CD4-positive, alpha-beta T cell treated with Interleukin-10 for 1 hour (primary cell): Measurements from ENCODE around the gene CHN2.
"Not testable (repeated sequence)": the region's sequence is repeated elsewhere in the genome, so short reads cannot be mapped to it uniquely, and the experiment has no call there.

ENCODE experiments used
- DNase-seq: peaks from one replicate; pipeline ENCODE4 v3.0.0-alpha.2; 2020

The CHN2 gene

DNA sequence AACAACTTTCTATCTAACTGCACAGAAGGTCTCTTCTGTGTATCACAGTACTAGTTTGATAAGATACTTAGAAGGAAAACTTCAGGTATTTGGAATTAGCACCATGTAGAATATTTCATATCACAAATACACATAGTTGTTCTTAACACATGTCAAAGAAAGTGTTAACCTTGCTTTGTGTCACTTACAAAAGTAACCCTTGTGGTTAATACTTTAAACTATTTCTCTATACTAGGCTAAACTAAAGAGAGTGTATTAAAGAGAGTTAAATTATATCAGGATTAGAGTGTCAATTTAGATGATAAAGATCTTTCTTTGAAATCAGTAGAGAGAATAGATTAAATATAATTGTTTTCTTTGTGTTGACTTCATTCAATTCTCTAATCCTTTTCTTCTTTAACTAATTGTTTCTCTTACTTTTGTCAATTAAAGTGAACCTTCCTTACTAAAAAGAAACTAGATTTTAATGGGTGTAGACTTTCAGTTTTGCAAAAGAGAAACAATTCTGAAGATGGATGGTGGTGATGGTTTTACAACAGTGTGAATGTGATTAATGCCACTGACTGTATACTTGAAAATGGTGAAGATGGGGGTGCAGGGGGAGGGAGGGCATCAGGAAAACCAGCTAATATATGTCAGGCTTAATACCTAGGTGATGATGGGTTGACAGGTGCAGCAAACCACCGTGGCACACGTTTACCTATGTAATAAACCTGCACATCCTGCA, 67.8 kb downstream of the CHN2 start:
- no peak for DNase-seq

DNA sequence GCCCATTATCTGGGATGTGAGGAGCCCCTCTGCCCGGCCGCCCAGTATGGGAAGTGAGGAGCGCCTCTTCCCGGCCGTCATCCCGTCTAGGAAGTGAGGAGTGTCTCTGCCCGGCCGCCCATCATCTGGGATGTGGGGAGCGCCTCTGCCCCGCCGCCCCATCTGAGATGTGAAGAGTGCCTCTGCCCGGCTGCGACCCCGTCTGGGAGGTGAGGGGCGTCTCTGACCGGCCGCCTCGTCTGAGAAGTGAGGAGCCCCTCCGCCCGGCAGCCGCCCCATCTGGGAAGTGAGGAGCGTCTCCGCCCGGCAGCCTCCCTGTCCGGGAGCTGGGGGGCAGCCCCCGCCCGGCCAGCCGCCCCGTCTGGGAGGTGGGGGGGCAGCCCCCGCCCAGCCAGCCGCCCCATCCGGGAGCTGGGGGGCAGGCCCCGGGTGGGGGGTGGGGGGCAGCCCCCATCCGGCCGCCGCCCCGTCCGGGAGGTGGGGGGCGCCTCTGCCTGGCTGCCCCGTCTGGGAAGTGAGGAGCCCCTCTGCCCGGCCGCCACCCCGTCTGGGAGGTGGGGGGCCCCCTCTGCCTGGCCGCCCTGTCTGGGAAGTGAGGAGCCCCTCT, 69.1 kb downstream of the CHN2 start:
- DNase-seq, result not testable (repeated sequence)

DNA sequence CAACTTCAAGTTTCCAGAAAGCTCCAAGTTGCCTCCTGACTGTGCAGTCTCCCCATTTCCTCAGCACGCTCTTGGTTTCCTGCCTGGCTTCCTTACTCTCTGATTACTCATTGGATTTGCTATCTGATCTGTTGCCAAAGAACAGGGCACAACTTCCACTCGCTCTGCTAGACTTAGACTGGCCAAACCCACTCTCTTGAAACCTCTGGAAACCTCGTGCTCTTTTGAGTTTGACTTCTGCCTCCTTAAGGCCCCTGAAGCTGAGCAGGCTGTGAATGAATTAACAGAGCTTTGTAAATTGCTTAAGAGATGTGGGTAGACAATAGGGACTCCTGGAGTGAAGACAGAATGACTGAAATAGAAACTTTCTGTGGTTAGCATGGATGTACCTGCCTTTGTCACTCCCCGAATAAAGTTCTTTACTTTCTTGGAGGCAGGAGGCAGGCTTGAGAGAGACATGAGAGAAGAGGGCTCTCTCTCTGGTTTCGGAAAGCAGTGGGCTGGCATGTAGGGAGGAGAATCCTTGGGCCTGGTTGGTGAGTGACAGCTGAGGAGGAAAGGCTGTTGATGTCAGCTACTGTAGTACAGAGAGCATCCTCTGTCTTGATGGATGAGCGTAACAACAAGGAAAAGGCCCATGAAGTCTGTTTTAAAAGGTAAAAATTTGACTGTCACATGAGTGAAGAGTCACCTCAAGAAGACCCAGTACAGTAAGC, 70.8 kb downstream of the CHN2 start:
- DNase-seq, result no peak

DNA sequence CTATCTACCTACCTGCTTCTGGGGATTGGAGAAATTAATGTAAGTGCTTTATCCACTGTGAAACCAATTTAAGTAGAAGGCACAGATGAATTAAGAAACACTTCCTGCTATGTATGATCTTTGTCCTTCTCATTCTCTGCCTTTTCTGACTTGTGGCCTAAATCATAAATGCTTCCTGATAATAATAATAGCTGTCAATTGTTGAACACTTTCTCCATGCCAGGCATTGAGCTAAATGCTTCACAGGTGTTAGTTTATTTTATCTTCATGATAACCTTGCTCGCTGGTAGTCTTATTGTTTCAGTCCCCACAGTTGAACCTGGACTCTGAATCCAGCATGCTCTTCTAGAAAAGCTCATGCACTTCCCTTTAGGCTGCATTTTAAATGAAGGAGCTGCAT, 75.4 kb downstream of the CHN2 start:
- DNase-seq, result no peak

DNA sequence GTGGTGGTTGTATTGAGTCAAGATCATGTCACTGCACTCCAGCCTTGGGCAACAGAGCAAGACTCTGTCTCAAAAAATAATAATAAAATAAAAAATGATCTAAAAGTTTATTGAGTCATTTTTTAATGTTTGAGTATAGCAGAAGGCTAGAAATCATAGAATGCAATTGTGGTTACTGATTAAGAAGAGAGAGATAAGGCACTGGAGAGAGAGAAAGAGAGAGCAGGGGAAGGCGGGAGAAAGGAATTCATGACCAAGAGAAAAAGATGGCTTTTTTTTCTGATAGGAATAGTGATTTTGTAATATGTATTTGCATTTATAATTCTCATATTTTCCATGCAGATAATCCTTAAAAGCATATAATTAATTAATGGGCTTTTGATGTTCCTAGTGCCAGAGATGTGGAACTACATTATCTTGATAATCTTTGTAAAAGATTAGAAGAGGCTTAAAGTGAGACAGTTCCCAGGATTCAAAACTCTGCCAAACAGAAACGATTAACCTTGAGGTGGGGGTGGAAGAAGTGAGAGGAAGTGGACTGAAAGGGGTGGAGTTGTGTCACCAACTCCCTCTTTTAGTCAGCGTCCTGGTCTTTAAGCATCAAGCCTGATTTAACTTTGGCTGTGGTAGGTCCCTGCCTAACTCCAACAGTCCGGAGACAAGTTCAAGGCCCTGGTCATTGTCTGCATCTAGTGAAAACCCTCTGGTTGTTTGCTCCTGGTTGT, 76.2 kb downstream of the CHN2 start:
- no peak for DNase-seq

DNA sequence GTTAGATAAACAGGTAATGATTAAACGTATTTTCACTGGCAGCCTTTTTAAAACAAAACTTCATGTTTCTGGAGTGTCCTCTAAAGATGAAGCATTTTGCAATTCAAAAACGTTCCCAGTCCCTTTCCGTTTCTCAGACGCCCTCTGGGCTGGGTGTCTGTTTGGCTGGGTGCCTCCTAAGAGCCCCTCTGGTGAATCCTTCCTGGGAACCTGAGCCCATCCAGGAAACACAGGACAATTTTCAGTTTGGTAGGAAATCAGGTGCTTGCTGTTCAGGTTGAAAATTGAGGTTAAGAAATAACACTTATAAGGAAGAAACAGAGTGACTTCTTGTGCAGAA, 76.7 kb downstream of the CHN2 start:
- no peak for DNase-seq

DNA sequence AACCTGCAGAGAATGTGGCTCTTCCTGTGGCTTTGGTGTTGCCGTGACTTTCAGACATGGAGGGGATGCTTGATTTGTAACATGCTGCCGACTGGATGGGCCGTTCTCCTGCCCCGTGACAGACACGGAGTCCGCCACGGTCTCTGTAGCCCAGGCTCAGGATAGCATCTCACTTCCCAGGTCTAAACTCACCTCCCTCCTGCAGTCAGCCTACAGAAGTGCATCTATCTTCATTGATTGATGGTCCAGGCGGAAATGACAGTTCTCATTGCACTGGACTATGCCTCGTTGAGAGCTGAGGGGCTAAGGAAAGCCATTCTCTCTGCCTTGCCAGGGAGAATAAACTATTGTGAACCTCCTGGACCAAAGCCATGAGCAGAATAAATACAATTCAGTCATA, 77.5 kb downstream of the CHN2 start:
- no peak for DNase-seq

DNA sequence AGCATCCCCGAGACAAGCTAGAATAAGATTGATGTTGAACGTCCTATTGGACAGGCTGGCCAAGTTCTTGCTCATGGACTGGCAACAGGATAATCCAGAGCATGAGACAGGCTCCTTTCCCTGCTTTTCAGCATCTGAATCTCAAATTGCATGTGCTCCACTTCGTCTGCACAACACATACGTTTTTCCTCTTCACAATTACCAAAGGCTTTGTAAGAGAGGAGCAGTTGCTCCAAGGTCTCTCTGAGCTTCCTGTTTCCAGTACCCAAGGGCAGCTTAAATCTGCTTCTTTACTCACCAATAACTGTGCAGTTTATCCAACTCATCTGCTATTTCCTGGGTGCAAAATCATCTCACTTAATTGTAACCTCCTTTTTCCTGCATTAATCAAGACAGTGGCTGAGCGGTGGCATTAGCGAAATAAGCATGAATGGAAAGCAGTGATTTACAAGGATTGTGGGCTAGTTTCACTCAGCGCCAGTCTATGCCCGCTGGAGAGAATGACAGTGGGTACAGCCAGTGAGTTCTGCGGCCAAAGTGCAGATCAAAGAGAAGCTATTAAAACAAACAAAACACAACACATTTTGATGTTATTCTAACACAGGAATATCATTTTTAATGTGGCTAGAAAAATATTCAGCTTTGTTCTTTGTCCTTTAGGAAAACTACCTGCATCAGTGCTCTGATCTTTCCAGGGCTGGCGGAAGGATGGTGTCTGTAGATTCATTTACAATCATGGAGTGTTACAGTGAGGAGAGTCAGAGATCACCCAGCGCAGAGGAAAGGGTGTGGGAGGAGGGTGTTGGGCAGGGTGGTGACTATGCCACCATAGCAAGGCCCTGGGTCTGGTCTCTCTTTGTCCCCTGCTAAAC, 79.8 kb downstream of the CHN2 start:
- no peak for DNase-seq

DNA sequence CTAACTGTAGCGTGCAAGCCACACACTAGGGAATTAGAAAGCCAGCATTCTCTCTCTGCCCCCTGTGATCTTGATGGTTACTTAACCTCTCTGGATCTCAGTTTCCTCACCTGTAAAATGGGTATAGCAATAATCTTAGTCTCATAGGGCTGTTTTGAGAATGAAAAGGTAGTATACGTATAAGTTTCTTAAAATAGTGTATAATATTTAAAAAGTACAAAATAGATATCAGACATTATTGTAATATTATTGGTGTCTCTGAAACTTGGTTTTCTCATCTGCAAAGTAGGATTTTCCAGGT, 80.4 kb downstream of the CHN2 start:
- DNase-seq, result no peak

DNA sequence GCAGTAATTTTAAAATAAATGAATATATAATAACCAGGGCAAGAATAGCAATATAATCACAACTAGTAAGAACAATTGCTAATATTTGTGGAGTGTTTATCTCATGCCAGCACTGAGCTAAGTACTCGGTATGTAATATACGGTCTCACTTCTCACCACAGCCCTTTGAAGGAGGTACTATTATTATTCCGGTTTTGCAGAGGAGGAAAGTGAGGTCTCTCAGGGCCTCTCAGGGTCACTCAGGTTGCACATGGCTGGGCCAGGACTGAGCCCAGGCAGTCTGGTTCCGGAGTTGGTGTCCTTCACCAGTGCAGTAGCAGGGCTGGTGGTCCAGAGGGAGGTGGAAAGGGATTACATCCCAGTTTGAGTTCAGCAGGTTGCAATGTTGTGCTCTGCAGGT, 80.9 kb downstream of the CHN2 start:
- DNase-seq, result no peak

DNA sequence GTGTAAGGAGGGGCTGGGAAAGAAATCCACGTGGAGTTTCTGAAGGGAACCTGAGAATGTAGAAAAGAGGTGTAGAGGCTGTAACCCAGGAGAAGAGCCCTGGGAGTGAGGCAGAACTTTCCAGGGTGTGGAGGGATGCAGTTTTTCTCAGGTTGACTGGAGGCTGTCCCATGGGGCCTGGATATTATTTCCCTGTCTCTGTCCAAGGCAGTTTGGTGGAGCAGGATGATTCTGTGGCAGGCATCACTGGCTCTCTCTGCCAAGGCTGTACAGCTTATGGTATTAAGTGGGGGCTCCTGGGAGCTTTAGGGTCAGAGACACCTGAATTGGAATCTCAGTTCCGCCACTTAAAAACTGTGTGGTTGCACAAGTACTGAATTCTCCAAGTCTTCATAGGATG, 81.6 kb downstream of the CHN2 start:
- no peak for DNase-seq

DNA sequence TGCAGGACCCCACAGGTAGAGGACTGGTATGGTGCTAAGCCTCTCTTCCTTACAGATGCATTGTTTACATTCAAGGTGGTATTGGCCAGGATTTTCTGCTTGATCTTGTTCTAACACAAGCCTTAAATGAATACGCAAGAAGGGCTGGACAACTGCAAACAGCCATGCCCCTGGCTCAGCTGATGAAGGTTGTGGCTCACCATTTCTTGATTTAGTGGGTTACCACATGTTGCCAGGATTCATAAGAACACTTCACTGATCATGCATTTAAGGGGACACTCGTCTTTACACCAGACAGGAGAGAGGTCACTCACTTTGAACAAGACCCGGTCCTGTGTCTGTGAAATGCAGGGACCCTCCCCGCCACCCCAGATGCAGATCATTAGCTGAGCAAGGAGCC, 82.2 kb downstream of the CHN2 start:
- DNase-seq, result no peak

DNA sequence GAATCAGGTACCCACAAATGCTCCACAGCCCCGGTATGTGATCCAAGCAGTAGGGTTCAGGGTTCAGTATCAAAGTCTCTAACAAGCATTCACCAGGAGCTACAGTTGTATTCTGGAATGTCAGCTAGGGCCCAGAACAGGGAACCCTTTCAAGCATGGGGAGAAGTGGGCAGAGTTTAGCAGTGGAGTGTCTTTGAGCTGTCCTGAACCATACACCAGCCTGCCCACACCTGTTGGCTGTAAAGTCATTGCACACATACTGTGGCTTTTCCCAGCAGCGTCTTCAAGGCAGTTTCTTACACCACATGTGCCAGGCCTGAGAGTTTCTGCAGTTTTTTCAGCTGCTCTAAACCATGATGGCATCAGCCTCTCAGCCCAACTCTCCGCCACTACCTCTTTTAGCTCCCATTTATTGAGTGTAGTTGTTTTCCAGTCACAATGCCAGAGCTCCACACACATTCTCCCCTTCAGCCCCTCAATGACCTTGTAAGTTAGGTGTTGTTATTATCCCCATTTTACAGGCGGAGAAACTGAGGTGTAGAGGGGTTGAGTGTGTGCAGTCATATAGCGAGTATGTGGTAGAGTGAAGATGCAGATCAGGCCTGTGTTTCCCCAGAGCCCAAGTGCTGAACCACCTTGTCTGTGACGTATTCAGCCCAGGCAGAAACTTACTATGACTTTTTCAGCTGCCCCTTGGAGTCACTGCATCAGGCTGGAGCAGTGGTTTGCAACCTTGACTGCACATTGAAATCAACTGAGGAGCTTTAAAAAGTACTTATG, 83.1 kb downstream of the CHN2 start:
- DNase-seq, result no peak

DNA sequence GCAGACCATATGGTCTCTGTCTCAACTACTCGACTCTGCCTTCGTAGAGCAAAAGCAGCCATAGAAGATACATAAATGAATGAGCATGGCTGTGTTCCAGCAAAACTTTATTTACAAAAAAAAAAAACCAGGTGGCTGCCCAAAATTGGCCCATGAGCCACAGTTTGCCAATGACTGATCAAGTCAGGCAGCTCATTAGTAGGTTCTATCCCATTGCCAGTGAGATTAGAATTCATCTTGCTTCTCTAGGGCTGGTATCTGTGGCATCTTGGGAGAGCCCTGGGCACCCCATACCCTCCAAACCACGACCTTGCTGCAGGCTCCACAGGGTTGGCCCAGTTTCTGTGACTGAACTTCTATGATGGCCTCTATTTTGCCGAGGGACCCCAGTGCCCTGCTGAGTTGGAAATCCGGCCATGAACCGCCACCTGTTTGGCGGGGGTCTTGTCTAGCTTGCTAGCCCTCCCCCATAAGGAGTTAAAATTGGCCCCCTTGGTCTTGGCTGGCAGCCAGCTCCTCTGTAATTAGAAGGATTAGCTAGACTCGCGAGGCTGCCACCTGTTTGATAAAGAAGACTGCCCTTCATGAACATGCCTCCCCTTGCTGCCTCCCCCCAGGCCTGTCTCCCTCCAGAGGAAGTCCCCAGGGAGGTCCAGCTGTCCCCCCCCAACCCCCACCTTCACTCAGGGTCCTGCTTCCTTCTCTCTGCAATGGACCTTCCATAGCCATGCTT, 83.9 kb downstream of the CHN2 start:
- no peak for DNase-seq

DNA sequence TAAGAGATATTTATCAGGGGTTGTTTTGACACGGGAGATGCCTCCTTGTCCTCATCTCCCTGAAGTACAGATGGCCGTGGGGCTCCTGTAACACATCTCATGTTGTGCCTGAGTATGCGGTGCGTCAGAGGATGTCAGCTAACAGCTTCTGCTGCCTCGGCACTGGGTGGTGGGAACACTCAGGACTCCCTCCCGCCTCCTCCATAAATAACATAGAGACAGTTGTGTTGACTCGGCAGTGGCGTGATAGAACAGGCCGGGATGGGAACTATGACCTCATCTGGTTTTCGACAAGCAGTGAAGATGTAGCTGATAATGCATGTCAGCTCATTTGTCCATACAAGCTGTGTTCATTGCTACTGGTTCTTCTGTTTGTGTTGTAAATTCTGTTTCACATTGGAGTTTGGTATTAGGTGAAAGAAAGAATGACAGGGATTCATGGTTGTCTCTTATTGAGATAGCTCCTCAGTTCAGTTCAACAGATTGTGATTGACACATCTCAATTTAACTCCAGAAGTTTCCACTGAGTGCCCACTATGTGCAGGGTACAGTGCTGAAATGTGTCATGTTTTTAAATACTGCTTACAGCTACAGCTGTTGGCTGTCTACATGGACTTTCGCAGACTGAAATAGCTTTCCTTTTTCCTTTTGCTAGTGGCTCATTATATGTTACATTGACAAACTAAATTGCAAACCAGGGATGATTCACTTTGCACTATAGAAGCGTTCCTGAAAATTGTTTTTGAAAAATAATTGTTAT, 87.4 kb downstream of the CHN2 start:
- DNase-seq, result no peak

DNA sequence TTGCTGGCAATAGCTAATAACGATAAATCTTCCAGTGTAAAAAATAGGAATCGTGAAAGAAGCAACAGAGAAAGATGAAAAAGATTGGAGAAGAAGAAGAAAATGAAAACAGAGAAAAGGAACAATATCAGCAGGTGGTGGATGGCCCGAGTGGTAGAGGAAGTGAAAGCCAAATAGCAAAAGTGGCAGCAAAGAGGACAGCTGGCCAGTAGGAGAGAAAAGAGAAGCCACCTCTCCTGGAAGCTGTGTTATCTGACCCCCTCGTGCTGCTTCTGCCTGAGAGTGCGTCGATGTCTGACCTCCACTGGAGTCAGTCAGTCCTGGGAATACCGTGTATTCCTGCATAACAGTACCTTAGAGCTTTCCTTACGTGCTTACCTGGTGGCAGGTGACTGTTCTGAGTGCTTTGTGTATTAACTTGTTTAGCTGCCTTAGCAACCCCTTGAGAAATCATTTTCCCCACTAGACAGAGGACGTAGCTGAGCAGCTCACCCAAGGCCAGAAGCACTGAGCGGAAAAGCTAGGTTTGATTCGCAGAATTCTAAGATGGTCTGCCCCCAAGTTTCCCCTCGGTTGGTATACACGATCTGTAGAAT, 88.3 kb downstream of the CHN2 start:
- DNase-seq, result no peak

DNA sequence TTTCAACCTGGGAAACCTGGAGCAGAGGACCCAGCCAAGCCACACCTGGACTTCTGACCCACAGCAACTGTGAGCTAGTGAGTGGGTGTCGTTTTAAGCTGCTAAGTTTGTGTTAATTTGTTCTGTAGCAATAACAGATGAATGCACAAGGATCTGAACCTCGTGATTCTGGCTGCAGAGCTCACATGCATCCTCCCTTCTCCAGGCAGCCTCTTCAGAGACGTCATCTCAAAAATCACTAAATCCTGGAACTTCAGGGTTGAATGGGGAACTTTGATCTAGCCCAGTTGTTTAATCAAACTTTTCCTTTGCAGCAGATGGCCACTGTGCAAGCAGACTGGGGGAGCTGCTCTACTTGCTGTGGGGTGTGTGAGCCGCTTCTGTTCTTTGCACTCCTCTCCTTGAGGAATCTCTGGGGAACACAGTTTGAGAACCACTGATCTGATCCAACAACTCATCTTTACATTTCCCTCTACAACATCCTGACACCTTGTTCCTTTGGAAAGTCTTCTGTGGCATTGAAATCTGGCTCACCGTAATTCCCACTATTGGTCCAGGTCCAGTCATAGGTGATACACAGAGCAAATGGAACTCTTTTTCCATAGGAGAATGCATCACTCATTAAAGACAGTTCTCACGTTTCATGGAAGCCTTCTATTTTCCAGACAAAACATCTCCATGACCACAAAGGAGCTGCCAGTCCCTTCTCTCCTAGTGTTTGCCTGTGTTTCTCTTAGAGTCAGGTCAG, 90.3 kb downstream of the CHN2 start:
- no peak for DNase-seq

DNA sequence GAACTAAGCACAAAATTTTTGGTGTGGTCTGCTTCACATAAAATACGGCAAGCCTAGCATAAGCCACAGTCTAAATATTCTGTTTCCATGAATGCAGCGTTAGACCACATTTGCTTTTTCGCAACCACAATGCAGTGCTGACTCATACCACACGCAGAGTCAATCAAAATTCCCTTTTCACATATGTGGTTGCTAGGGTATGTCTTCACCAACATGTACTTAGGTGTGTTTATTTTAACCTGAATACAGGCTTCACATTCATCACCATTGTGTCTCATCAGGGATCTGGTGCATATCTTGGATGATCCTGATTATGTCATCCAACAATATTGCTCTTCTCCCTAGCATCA, 90.8 kb downstream of the CHN2 start:
- DNase-seq, result peak; percentile 47

DNA sequence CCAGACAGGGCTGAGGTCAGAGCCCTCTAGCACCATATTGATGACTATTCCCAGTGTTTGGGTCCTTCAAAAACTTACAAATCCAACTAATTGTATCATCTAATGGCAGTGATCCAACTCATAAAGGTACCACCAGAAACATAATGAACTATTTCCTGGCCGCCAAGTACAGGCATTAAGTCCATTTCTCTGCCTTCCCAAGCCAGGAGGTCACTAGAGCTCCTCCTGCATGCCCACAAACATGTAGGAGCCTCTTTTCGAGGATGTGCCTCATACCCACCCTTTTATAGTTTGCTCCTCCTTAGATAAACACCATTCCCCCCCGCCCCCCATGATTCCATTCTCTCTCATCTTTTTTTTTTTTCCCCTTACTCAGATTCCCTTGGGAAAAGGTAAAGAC, 91.3 kb downstream of the CHN2 start:
- no peak for DNase-seq

DNA sequence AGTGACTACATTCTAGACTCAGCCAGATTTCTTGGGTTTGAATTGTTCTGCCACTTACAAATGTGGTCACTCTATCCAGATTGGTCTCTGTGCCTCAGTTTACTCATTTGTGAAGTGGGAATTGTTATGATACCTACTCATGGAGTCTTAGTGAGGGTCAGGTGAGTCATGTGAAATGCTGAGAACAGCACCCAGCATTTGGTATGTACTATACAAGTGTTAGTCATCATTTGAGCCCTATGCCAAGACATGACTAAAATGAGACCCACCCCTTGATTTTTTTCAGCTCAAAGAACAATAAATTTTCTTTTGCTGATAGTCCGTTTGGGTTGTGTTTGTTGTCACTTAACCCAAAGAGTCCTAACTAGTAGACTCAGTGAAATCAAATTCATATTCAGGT, 92.8 kb downstream of the CHN2 start:
- no peak for DNase-seq
